Muscle of leg (tissue), 11 donors: ENCODE results near the gene ACSS1. TPM values are rescaled to one million over a fixed set of nuclear protein-coding genes. Genes with fewer than 3 reads are reported as not detected.

Experiments used
- DNase-seq: peaks from one replicate; pipeline ENCODE4 v3.0.0; 2013
- H3K27ac ChIP-seq: one replicate; pipeline ENCODE4 v1.5.1; 2013; ENCODE audit warnings: mild to moderate bottlenecking, low read length, control low read depth
- H3K27me3 ChIP-seq: one replicate; pipeline ENCODE4 v1.6.1; 2013; ENCODE audit warnings: low read length; ENCODE audit not compliant: control insufficient read depth, insufficient read depth
- H3K36me3 ChIP-seq: one replicate; pipeline ENCODE4 v1.6.1; 2013; ENCODE audit warnings: low read length; ENCODE audit not compliant: control insufficient read depth, insufficient read depth
- H3K4me1 ChIP-seq: one replicate; pipeline ENCODE4 v1.6.1; 2013; ENCODE audit warnings: low read length; ENCODE audit not compliant: control insufficient read depth, insufficient read depth
- H3K4me3 ChIP-seq: one replicate; pipeline ENCODE4 v1.5.1; 2013; ENCODE audit warnings: low read length, control low read depth
- H3K9me3 ChIP-seq: replicated peaks from 2 replicates; pipeline ENCODE4 v1.6.1; 2013; ENCODE audit warnings: low read depth, low read length; ENCODE audit not compliant: control insufficient read depth
- WGBS: methylation state at CpG from one replicate; pipeline ENCODE4 v1.1.5; 2013; ENCODE audit warnings: missing lambda C conversion rate; ENCODE audit not compliant: insufficient coverage; 5-methylcytosine and 5-hydroxymethylcytosine counted together
- polyA plus RNA-seq, 8 donors: library from polyadenylated mRNA; unstranded; fragments of 120-200 nt; gene quantifications; one replicate each; pipeline versions ENCODE4 v1.2.1 to v1.2.3, GENCODE V29; 2013; ENCODE audit warnings: inconsistent platforms in 1 of 8, low replicate concordance in 1 of 8; ENCODE audit not compliant: insufficient read length in 8 of 8, insufficient read depth in 1 of 8
- total RNA-seq: library from RNA; stranded (reverse); fragments of 120-200 nt; gene quantifications from one replicate; pipeline ENCODE4 v1.2.4, GENCODE V29; 2013

The ACSS1 gene
- total and polyA plus RNA-seq, 9 donors = 10.5 to 28.9 (median 21.2) TPM

GRCh38 chr20:25070821-25071473, 13.0 kb upstream of the ACSS1 start:
- no peak overlapping the region for H3K4me3 ChIP-seq
- H3K4me1 ChIP-seq = no peaks in the 10 kb centered on the region
- H3K36me3 ChIP-seq = no peaks in the 10 kb centered on the region
- no peak for DNase-seq
- peaks cover 44% of the 10 kb centered on the region for H3K27me3 ChIP-seq
- H3K27ac ChIP-seq = no peak overlapping the region
- WGBS = 63% methylated on average over 4 of the region's 5 CpGs
- H3K9me3 ChIP-seq = no peaks in the 10 kb centered on the region

- H3K9me3 ChIP-seq = no peaks in the 10 kb centered on the region
- no peak for DNase-seq
- no peak overlapping the region for H3K27ac ChIP-seq
- no peaks in the 10 kb centered on the region for H3K36me3 ChIP-seq
- no peak overlapping the region for H3K4me3 ChIP-seq
- 95% methylated on average over 17 of the region's 18 CpGs for whole genome bisulfite sequencing
- peaks cover 35% of the 10 kb centered on the region for H3K27me3 ChIP-seq
- H3K4me1 ChIP-seq = no peaks in the 10 kb centered on the region
Observed at GRCh38 chr20:25067102-25067987, 9.4 kb upstream of the ACSS1 start.

GRCh38 chr20:25066386-25066785, 8.4 kb upstream of the ACSS1 start:
- 20% methylated on average over 6 of the region's 6 CpGs for WGBS
- Histone ChIP-seq H3K4me3 (no peak overlapping the region), H3K9me3 (no peaks in the 10 kb centered on the region), H3K36me3 (no peaks in the 10 kb centered on the region), H3K27ac (no peak overlapping the region), H3K4me1 (no peaks in the 10 kb centered on the region), H3K27me3 (peaks cover 28% of the 10 kb centered on the region)
- DNase-seq = no peak

- Histone ChIP-seq H3K27me3 (peaks cover 23% of the 10 kb centered on the region), H3K4me3 (no peak overlapping the region), H3K9me3 (no peaks in the 10 kb centered on the region), H3K36me3 (no peaks in the 10 kb centered on the region), H3K4me1 (no peaks in the 10 kb centered on the region), H3K27ac (no peak overlapping the region)
- peak; percentile 82 for DNase-seq
- 16% methylated on average over 3 of the region's 9 CpGs for WGBS
Observed at GRCh38 chr20:25065625-25066338, 7.8 kb upstream of the ACSS1 start.

- no peak overlapping the region for H3K27ac ChIP-seq
- no peak overlapping the region for H3K4me3 ChIP-seq
- H3K27me3 ChIP-seq = peaks cover 19% of the 10 kb centered on the region
- peaks cover under 1% of the 10 kb centered on the region for H3K4me1 ChIP-seq
- WGBS = 73% methylated on average over 9 of the region's 9 CpGs
- no peak for DNase-seq
- H3K36me3 ChIP-seq = no peaks in the 10 kb centered on the region
- H3K9me3 ChIP-seq = no peaks in the 10 kb centered on the region
Observed at GRCh38 chr20:25065072-25065624, 7.2 kb upstream of the ACSS1 start.

- peaks cover 3% of the 10 kb centered on the region for H3K4me1 ChIP-seq
- H3K9me3 ChIP-seq = no peaks in the 10 kb centered on the region
- H3K27me3 ChIP-seq = peaks cover 20% of the 10 kb centered on the region
- no peak overlapping the region for H3K27ac ChIP-seq
- H3K4me3 ChIP-seq = no peak overlapping the region
- no peaks in the 10 kb centered on the region for H3K36me3 ChIP-seq
- 80% methylated on average over 4 of the region's 4 CpGs for WGBS
- DNase-seq = no peak
Observed at GRCh38 chr20:25064561-25065071, 6.7 kb upstream of the ACSS1 start.

- Histone ChIP-seq H3K27ac (no peak overlapping the region), H3K36me3 (no peaks in the 10 kb centered on the region), H3K27me3 (peaks cover 16% of the 10 kb centered on the region), H3K4me1 (peaks cover 8% of the 10 kb centered on the region), H3K4me3 (no peak overlapping the region), H3K9me3 (no peaks in the 10 kb centered on the region)
- 43% methylated on average over 2 of the region's 2 CpGs for WGBS
- DNase-seq = no peak
Observed at GRCh38 chr20:25063981-25064380, 6.0 kb upstream of the ACSS1 start.

- Histone ChIP-seq H3K4me1 (peaks cover 12% of the 10 kb centered on the region), H3K4me3 (no peak overlapping the region), H3K27ac (no peak overlapping the region), H3K36me3 (no peaks in the 10 kb centered on the region), H3K27me3 (peaks cover 16% of the 10 kb centered on the region), H3K9me3 (no peaks in the 10 kb centered on the region)
- no peak for DNase-seq
- 68% methylated on average over 6 of the region's 11 CpGs for WGBS
Observed at GRCh38 chr20:25063546-25063945, 5.6 kb upstream of the ACSS1 start.

- WGBS = 64% methylated on average over 2 of the region's 7 CpGs
Observed at GRCh38 chr20:25062841-25063240, 4.9 kb upstream of the ACSS1 start.

More at GRCh38 chr20:25062841-25063240, 4.9 kb upstream of the ACSS1 start:
- Histone ChIP-seq H3K9me3 (no peaks in the 10 kb centered on the region), H3K27me3 (peaks cover 15% of the 10 kb centered on the region), H3K4me1 (peaks cover 16% of the 10 kb centered on the region), H3K36me3 (no peaks in the 10 kb centered on the region), H3K4me3 (no peak overlapping the region), H3K27ac (no peak overlapping the region)
- no peak for DNase-seq
